Suprapubic skin (tissue), 3 donors: ENCODE results near the gene DLGAP5.

Experiments
- CTCF ChIP-seq, 2 donors: fragments of 200-600 bp in 1 of 2; fragments of 450-650 bp in 1 of 2; sonication (generic) in 1 of 2; IDR thresholded peaks; one replicate each; pipeline ENCODE4 v1.5.1; 2016 to 2019; ENCODE audit warnings: antibody characterized with exemption in 2 of 2, mild to moderate bottlenecking in 1 of 2, moderate library complexity in 1 of 2
- POLR2A ChIP-seq, 2 donors: fragments of 450-650 bp; IDR thresholded peaks; one replicate each; pipeline ENCODE4 v1.6.1; 2017; ENCODE audit warnings: antibody characterized with exemption in 2 of 2, mild to moderate bottlenecking in 2 of 2, moderate library complexity in 2 of 2

GRCh38 chr14:55180006-55180405 is 11.4 kb downstream of the DLGAP5 start:
- no peak for TF ChIP-seq CTCF (IDR thresholded peaks at IDR 0.05)
- no peak for TF ChIP-seq POLR2A (IDR thresholded peaks at IDR 0.05)
